GM12872 (cell line): ENCODE results near the gene CEP162.

Experiments used
- CTCF ChIP-seq: IDR thresholded peaks from 3 replicates; pipeline ENCODE4 v1.5.1; 2011; ENCODE audit warnings: low read depth, mild to moderate bottlenecking, low read length, moderate library complexity; ENCODE audit not compliant: insufficient read depth

The CEP162 gene

GRCh38 chr6:84227434-84228197 lies at the start of gene CEP162:
TSS of gene CEP162 (minus strand) at chr6:84227643. CDS start at chr6:84226393, 1,250 bp downstream.
- TF ChIP-seq CTCF: peak; percentile 76

GRCh38 chr6:84274856-84275255 lies 47.4 kb upstream of the CEP162 start:
- TF ChIP-seq CTCF: no peak

- no peak for TF ChIP-seq CTCF
These were observed 45.8 kb upstream of the CEP162 start for GRCh38 chr6:84273048-84273809.

GRCh38 chr6:84272298-84272697 lies 44.9 kb upstream of the CEP162 start:
- no peak for TF ChIP-seq CTCF

GRCh38 chr6:84271061-84271716 lies 43.7 kb upstream of the CEP162 start:
- no peak for TF ChIP-seq CTCF

- no peak for TF ChIP-seq CTCF
These were observed 42.7 kb upstream of the CEP162 start for GRCh38 chr6:84269947-84270733.
